Stimulated activated CD4-positive, alpha-beta T cell treated with anti-CD3 and anti-CD28 coated beads, Interleukin-4, amount 100 ng/mL, for 24 hours (primary cell): ENCODE data around the gene HOXA3.
A peak's percentile ranks its signal among the peaks of the same experiment; 100 is the strongest.

Source experiments
- DNase-seq: peaks from one replicate; pipeline ENCODE4 v3.0.0-alpha.2; 2020

Gene HOXA3

GRCh38 chr7:27165089-27165995 lies 13.0 kb upstream of the HOXA3 start, which contains the start of gene HOXA9:
TSS of gene HOXA9 (minus strand) at chr7:27165537. CDS start at chr7:27165457, 80 bp downstream.
- DNase-seq: no peak

GRCh38 chr7:27164367-27165088 lies 12.1 kb upstream of the HOXA3 start:
- DNase-seq: no peak

- DNase-seq: no peak
These were observed 11.6 kb upstream of the HOXA3 start for GRCh38 chr7:27164045-27164366.

- no peak for DNase-seq
These were observed 11.1 kb upstream of the HOXA3 start for GRCh38 chr7:27163288-27164044.

DNA sequence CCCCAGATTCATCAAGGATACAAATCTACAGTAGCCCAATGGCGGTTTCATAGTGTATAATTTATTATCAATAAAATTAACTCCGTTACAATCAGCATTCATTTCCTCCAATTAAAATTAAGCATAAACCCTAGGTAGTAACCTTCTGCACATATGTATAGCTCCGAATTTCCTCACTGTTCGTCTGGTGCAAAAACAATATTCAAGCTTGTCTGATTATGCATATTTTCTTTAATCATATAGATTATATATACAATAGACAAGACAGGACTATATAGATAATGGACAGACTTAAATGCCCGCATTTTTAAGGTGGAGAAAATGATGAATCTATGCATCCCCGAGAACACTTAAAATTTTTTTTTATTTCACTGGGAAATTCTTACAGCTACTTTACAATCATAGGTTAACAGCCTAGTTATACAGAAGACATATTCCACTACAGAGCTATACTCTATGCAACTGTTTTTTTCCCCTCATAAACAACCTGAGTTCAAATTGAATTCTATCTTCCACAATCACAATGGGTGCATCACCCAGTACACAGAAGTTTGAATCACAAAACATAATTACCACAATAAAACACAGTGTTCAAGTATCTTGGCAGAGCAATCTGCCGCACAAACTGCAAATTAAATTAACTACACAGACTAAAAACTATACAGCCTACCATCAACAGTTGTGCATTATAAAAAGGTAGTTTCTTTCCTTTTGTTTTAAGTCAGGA lies 10.3 kb upstream of the HOXA3 start:
- DNase-seq: no peak

GRCh38 chr7:27161721-27162560 lies 9.6 kb upstream of the HOXA3 start:
- DNase-seq: no peak

- no peak for DNase-seq
These were observed 8.9 kb upstream of the HOXA3 start for GRCh38 chr7:27161214-27161720.

- peak; percentile 89 for DNase-seq
These were observed 8.3 kb upstream of the HOXA3 start for GRCh38 chr7:27160546-27161213.

GRCh38 chr7:27160145-27160545 lies 7.8 kb upstream of the HOXA3 start:
- DNase-seq: no peak

DNA sequence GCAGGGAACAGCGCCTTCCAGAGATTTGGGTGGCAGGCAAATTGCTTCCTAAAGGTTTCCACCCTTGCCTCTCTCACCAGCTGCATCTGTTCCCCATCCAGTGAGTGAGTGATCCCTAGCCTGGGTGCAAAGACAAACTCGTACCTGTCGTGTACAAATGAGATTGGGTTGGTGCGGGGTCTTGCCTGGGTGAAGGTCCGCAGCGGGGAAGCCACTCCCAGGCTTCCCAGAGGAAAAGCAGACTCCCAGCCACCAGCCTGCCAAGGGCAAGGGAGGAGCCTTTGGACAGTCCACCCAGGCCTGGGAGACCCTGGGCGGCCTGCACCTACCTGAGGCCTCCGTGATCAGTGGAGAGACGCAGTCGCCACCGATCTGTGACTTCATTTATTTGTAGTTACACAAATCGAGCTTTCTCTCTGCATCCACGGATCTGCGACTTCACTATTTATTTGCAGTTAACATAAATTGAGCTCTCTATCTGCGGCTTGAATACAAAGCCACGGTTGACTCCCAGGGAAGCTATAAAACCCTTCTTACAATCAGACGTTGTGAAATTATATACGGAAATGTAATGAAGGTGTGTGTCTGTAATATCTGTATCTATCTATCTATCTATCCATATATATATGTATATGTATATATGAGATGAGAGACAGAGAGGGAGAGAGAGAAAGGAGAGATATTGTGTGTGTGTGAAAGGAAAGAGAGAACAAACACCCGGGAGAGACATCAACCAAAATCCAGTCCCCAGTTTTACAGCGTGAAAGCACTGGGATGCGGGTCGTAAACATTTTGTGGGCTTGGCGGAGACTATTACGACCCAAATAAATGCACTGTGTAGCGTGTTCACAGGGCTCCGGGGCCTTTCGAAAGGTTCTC lies 7.1 kb upstream of the HOXA3 start:
- no peak for DNase-seq

GRCh38 chr7:27158436-27159265 lies 6.3 kb upstream of the HOXA3 start:
- DNase-seq: no peak

GRCh38 chr7:27157702-27158431 lies 5.5 kb upstream of the HOXA3 start:
- DNase-seq: no peak

- DNase-seq: no peak
These were observed 4.7 kb upstream of the HOXA3 start for GRCh38 chr7:27156916-27157701.

DNA sequence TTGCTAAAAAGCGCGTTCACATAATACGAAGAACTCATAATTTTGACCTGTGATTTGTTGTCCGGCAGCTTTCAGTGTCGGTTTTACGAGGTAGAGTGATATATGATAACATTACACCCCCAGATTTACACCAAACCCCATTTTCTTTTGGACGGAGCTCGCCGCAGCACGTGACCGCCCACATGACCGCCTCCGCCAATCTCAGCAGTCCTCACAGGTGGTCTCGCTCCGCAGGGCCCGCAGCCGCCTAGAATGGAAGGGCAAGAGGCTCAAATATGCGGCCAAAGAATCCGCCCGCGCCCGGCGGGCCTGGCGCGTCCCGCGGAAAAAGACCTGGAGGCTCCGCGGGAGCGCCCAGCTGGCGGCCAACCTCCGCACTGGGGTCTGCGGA lies 4.1 kb upstream of the HOXA3 start, which contains the start of gene HOXA7:
TSS of gene HOXA7 (minus strand) at position 168 of the 391 bp plus-strand sequence. CDS start at position 38, 130 bp downstream.
- DNase-seq: no peak

- no peak for DNase-seq
These were observed 3.6 kb upstream of the HOXA3 start for GRCh38 chr7:27155816-27156507.
